ENCODE results near the gene CAPN2.

- no peak for TF ChIP-seq ZFP41 (tag by site-specific recombination; IDR thresholded peaks at IDR 0.05; ENCODE audit: borderline replicate concordance)
- TF ChIP-seq, protein P1, sequence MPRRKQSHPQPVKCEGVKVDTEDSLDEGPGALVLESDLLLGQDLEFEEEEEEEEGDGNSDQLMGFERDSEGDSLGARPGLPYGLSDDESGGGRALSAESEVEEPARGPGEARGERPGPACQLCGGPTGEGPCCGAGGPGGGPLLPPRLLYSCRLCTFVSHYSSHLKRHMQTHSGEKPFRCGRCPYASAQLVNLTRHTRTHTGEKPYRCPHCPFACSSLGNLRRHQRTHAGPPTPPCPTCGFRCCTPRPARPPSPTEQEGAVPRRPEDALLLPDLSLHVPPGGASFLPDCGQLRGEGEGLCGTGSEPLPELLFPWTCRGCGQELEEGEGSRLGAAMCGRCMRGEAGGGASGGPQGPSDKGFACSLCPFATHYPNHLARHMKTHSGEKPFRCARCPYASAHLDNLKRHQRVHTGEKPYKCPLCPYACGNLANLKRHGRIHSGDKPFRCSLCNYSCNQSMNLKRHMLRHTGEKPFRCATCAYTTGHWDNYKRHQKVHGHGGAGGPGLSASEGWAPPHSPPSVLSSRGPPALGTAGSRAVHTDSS (tag by site-specific recombination; IDR thresholded peaks at IDR 0.05): no peak
- no peak for TF ChIP-seq ZNF221 (tag by site-specific recombination; IDR thresholded peaks at IDR 0.05; ENCODE audit: borderline replicate concordance)
- TF ChIP-seq ZNF398 (tag by site-specific recombination; IDR thresholded peaks at IDR 0.05): no peak
- TF ChIP-seq, protein P2, sequence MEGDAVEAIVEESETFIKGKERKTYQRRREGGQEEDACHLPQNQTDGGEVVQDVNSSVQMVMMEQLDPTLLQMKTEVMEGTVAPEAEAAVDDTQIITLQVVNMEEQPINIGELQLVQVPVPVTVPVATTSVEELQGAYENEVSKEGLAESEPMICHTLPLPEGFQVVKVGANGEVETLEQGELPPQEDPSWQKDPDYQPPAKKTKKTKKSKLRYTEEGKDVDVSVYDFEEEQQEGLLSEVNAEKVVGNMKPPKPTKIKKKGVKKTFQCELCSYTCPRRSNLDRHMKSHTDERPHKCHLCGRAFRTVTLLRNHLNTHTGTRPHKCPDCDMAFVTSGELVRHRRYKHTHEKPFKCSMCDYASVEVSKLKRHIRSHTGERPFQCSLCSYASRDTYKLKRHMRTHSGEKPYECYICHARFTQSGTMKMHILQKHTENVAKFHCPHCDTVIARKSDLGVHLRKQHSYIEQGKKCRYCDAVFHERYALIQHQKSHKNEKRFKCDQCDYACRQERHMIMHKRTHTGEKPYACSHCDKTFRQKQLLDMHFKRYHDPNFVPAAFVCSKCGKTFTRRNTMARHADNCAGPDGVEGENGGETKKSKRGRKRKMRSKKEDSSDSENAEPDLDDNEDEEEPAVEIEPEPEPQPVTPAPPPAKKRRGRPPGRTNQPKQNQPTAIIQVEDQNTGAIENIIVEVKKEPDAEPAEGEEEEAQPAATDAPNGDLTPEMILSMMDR (tag by site-specific recombination; IDR thresholded peaks at IDR 0.05): no peak
- TF ChIP-seq, protein P3, sequence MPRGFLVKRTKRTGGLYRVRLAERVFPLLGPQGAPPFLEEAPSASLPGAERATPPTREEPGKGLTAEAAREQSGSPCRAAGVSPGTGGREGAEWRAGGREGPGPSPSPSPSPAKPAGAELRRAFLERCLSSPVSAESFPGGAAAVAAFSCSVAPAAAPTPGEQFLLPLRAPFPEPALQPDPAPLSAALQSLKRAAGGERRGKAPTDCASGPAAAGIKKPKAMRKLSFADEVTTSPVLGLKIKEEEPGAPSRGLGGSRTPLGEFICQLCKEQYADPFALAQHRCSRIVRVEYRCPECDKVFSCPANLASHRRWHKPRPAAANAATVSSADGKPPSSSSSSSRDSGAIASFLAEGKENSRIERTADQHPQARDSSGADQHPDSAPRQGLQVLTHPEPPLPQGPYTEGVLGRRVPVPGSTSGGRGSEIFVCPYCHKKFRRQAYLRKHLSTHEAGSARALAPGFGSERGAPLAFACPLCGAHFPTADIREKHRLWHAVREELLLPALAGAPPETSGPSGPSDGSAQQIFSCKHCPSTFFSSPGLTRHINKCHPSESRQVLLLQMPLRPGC (tag by site-specific recombination; IDR thresholded peaks at IDR 0.05): no peak
- no peak for TF ChIP-seq ZNF214 (tag by site-specific recombination; IDR thresholded peaks at IDR 0.05; ENCODE audit: borderline replicate concordance)
- TF ChIP-seq ZNF138 (tag by site-specific recombination; IDR thresholded peaks at IDR 0.05; ENCODE audit: borderline replicate concordance): no peak
- TF ChIP-seq ZNF660 (tag by site-specific recombination; IDR thresholded peaks at IDR 0.05): no peak
These were observed 81.4 kb downstream of the CAPN2 start for GRCh38 chr1:223793716-223794115.

Measured in HEK293 (cell line).